Measurements from ENCODE around the gene BRINP2. TPM values are rescaled to one million over a fixed set of nuclear protein-coding genes. Genes with fewer than 3 reads are reported as not detected.
A peak's percentile ranks its signal among the peaks of the same experiment; 100 is the strongest.

The BRINP2 gene
- total RNA-seq, 2 donors from 2014 or later = 0.12 to 0.14 TPM

DNA sequence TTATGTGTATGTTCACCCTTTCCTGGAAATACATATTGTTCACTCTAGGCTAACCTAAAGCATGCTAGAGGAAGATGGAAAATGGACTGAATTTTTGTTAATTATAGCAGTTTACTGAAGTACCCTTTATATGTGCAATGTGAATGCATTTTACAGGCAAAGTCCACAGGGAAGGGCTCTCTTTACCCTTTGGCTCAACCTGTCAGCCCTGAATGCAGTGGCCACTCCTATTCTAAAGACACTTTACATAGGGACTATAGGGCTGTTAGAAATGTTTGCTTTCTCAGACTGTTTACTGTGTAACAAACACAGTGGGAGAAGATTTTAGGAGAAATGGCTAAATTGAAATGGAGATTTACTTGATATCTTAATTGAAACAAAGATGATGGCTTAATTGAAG is 78.5 kb downstream of the BRINP2 start:
- ATAC-seq (peak; percentile 99), DNase-seq (peak; percentile 26 to 30)
- intact Hi-C loops (cut with DNase I, micrococcal nuclease) = no loop called here

DNA sequence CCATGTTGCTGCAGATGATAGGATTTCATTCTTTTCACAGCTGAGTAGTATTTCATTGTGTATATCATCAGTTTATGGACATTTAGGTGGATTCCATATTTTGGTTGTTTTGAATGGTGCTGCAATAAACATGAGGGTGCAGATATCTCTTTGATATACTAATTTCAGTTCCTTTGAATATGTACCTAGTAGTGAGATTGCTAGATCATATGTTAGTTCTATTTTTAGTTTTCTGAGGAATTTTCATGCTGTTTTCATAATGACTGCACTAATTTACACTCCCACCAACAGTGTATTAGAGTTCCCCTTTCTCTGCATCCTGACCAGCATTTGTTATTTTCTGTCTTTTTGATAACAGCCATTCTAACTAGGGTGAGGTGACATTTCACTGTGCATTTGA is 82.1 kb downstream of the BRINP2 start:
- intact Hi-C loops (cut with DNase I, micrococcal nuclease) = loop anchor here in 1 of 2 donors (10.0 kb wide), 1 partner anchor 532 kb away; no protein-coding TSS in a partner anchor
- DNase-seq (no peak), ATAC-seq (no peak)

DNA sequence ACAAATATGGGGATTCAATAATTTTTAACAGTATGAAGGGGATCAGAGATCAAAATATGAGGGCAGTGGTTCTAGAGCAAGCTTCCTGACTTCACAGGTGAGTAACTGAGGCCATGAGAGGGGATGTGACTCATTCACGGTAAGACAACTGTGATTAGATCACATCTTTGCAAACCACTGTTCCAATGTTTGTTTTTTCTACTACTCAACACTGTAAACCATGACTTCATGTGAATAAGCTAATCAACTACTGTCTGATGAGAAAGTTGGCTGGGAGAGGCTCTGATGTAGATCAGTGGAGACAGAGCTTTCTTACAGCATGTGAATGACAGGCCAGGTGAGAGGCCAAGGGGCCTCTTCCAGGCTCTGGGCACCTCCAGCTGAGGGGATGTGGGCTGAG is 84.7 kb downstream of the BRINP2 start:
- ATAC-seq = peak; percentile 64

DNA sequence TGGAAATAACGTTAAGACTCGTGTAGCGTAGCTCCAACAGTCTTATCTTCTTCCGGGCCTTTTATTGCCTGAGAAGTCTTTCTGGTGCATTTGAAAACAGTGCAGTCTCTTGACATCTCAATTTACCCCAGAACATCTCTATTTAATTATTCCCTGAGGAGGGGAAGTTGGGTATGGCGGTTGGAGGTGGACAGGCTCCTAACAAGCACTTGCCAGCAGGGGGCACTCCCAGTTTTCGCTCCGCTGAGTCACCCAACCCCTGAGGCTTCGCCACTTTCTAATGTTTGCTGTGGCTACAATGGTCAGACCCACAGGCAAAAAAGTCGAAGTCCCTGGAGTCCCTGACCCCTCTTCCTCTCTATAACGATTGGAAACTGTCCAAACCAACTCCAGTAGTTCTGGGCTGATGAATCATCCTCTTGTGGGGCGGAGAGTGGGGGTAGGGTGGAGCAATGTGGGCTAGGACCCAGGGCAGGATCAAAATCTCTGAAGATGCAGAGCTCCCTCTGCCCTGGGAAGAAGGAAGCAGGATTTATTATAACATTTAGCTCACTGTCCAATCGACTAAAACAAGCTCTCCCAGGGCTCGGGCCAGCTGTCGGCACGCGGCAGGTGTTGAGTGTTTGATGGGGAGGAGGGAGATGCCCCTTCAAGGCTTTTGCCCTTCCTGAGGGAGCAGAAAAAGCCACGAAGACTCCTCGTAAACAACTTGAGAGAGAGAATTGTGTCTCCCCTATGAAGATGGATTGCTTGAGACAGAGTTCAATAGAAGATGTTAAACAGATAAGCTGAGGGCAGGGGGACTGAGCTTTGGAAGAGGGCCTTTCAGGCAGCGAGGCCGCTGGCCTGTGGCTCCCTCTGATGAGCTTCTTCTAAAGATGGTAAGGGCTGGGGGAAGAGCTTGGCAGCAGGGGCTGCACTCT is 85.7 kb downstream of the BRINP2 start:
- ATAC-seq (peak; percentile 49), DNase-seq (peak; percentile 26 to 49)
- intact Hi-C loops (cut with DNase I, micrococcal nuclease) = loop anchor here in 1 of 2 donors (10.0 kb wide), 1 partner anchor 528 kb away; no protein-coding TSS in a partner anchor

More for the DNA sequence above, 84.7 kb downstream of the BRINP2 start:
- intact Hi-C loops (cut with DNase I, micrococcal nuclease) = loop anchor here in 1 of 2 donors (10.0 kb wide), 1 partner anchor 529 kb away; no protein-coding TSS in a partner anchor
- no peak for DNase-seq

DNA sequence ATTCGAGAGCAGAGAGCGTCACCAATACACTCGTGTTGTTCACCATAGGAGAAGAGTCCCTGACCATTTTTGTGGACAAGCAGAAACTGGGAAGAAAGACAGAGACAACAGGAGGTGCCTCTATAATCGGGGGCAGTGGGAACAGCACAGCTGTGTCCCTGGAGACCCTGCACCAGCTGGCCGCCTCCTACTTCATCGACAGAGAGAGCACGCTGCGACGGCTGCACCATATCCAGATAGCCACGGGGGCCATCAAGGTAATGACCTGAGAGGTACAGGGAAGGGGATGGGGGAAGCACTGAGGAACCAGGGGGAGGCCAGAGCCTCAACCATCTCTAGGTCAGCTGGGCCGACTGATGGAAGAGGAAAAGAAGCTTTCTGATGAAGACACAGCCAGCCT is 86.4 kb downstream of the BRINP2 start:
- no peak for DNase-seq
- intact Hi-C loops (cut with DNase I, micrococcal nuclease) = loop anchor here in 1 of 2 donors (10.0 kb wide), 1 partner anchor 528 kb away; no protein-coding TSS in a partner anchor
- ATAC-seq = no peak

DNA sequence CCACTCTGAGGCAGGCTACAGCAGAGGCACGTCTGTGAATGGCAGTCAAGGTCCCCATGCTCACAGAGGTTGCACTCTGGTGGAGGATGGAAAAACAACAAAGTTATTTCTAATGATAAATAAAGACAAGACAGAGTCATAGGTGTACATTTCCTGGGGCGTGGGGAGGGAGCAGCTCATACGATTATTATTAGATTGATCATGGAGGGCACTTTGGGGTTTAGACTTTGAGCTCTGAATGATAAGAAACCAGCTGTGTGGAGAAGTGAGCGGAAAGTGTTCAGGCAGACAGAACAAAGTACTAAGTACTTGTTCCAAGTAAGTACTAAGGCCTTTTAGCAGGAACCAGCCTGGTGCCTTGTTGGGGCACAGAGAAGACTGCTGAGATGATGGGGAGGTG is 86.8 kb downstream of the BRINP2 start:
- peak; percentile 37 for ATAC-seq
- DNase-seq = no peak
- intact Hi-C loops (cut with DNase I, micrococcal nuclease) = loop anchor here in 1 of 2 donors (10.0 kb wide), 1 partner anchor 527 kb away; no protein-coding TSS in a partner anchor

DNA sequence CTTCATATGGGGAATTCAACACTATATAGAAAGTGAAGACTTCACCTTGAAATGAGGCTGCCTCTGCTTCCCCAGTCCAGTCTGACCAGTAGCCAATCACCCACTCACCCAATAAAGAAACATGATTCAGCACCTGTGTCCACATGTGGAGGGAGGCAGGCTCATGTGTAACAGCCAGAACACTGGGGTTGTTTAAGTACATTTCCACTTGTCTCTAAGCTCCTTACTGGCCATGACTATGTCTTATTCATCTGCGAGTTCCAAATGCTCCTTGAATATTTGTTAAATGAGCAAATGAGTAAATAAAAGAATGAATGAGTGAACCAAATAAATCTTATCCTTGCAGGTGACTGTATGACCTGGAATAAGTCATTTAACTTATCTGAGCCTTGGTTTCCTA is 100.1 kb downstream of the BRINP2 start:
- intact Hi-C loops (cut with DNase I, micrococcal nuclease) = no loop called here
- DNase-seq (no peak), ATAC-seq (no peak)

DNA sequence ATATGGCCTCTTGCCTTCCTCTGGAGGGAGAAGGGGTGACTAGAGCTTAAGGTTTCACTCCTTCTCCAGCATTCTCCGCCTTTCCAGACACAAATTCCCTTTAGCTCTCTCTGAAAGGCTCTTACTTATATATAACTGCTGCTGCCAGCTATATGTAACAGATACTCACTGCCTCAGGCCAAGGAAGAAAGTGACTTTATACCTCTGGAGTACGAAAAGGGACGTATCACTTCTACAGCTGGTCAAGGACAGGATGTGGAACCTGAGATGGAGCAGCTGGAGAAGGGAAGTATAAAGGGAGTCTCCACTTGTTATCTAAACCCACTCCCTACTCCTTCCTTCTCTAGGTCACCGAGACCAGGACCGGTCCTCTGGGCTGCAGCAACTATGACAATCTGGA is 102.4 kb downstream of the BRINP2 start:
- ATAC-seq = no peak
- intact Hi-C loops (cut with DNase I, micrococcal nuclease) = no loop called here
- no peak for DNase-seq

DNA sequence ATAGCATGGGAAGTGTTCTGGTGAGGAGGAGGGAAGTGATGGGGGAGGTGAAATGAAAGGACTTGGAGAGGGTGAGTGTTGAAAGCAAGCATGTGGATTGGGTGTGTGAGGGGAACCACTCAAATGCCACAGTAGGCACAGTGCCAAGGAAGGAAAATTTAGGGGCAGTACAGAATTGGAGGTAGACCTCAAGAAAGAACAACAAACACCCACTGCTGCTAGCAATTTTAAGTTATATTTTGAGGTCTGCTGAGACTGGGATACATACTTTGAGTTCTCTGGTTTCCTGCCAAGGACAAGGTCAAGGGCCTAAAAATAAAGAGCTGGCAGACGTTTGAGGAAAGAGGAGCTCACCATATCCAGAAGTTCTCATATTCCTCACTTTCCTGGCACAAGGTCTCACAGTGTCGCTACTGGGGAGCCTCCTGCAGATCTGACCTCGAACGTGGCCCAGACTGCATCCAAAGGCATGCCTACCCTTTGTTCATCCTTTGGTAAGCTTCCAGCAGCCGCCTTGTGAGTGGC is 104.0 kb downstream of the BRINP2 start:
- DNase-seq (no peak), ATAC-seq (peak; percentile 21)

DNA sequence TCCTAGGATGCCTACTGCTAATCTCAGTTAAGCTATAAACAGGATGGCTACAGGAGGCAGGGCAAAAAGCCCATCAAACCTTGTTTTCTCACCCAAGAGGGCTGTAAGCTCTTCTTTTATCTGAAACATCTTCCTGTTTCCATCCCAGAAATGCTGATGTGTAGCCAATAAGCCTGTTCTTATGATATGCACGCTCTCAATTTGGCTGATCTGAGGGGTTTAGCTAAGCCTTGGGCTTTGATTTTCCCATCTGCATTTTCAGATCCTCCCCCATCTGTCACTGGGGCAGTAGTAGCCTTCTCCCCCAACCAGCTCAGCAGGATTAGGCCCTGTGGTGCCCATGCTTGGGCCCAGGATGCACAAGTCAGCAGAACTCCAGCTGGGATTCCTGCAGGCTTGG is 105.0 kb downstream of the BRINP2 start:
- DNase-seq (no peak), ATAC-seq (no peak)
- intact Hi-C loops (cut with DNase I, micrococcal nuclease) = no loop called here

More for the DNA sequence above, 104.0 kb downstream of the BRINP2 start:
- intact Hi-C loops (cut with DNase I, micrococcal nuclease) = no loop called here

DNA sequence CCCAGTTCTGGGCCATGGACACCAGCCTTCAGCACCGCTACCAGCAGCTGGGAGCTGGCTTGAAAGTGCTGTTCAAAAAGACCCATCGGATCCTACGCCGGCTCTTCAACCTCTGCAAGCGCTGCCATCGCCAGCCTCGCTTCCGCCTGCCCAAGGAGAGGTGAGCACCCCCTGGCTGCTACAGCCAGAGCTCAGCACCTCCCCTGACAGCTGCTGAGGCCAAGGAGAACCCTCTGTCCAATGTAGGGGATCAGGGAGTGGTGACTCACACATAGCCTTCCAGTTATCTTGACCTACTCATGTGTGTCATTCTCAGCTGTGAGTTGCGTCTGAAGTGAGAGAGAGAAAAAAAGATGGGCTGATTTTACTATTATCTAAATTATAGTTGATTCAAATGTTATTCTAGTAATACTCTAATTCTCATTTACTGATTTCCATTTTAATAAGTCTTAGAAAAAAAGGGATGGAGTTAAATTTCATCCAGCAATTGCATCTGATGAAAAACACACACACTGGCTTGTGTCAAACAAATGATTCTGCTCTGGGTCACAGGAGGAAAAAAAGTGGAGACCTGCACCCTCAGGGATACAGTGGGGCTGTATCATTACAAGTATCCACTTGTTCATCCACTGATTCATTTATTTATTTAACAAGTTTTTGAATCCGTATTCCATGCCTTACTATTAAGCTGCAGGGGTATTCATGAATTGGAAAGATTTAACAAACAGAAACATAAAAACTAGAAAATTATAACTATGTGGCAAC is 108.0 kb downstream of the BRINP2 start:
- ATAC-seq (no peak), DNase-seq (no peak)
- intact Hi-C loops (cut with DNase I, micrococcal nuclease) = no loop called here

DNA sequence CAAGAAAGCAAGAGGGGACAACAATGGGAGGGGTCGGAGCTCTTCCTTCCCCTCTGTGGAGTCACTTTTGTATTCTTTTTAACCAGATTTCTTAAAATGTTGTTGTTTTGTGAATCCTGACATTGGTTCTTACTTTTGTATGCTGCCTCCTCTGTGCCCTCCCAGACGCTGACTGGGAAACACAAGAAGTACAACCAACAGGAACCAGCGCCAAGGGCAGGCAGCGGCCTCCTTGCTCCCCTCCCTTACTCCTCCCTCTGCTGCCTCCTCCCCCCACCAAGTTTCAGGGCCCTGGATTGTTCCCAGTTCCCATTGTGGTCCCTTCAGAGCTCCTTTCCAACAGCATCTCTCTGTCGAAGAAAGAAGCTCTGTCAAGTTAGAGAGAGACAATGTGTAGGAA is 111.1 kb downstream of the BRINP2 start:
- intact Hi-C loops (cut with DNase I, micrococcal nuclease) = no loop called here
- DNase-seq (no peak), ATAC-seq (no peak)

DNA sequence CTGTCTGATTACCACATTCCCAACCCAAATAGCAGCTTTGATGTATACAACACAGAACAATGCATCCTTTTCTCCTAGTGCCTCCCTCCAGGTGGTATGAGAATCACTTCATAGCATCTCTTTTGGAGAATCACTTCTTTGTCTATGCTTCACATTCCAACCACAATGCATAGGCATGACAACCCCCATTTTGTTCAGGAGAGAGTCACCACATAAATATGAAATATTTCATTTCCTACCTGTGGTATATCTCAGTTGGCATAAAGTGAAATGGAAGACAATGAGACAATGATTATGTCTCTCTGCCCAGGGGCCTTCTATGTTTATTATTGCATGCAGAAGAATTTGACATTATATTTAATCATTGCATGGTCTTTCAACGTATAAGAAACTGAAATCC is 112.2 kb downstream of the BRINP2 start:
- DNase-seq (no peak), ATAC-seq (no peak)
- intact Hi-C loops (cut with DNase I, micrococcal nuclease) = no loop called here

DNA sequence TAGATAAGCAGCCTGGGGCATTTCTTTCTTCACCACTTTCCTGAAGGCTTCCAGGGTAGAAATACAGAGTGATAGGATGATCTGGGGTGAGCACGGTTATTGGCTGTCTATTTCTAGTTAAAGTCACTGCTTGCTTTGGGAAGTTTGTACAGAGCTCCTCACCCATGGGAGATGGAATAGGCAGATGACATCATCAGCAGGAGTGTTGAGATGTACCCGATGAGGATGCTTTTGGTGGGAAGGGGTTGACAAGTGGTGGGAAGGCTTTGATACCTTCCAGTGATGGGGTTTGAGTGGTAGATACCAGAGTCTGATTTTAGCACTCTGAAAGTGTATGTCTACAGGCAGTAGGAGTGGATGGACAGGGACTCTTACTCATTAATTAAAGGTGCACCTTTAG is 112.6 kb downstream of the BRINP2 start:
- intact Hi-C loops (cut with DNase I, micrococcal nuclease) = no loop called here
- ATAC-seq = no peak
- no peak for DNase-seq

DNA sequence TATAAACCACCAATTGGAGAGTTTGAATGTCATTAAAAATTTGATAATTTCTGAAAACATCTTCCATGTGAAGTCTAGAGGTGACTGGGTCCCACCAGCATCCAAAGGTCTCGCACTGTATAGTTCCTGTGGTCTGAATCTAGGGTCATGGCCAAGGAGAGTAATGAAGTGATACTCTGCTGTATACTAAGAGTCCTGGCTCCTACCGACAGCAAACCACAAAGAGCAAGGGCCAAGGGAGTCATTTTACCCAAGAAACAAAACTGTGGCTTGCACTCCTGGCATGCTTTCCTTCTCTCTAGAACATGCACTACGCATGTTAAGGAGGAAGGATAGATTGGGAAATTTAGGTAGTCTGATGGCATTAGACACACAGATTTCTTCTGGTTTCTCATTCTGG is 115.6 kb downstream of the BRINP2 start:
- ATAC-seq = no peak
- intact Hi-C loops (cut with DNase I, micrococcal nuclease) = no loop called here
- DNase-seq = no peak

DNA sequence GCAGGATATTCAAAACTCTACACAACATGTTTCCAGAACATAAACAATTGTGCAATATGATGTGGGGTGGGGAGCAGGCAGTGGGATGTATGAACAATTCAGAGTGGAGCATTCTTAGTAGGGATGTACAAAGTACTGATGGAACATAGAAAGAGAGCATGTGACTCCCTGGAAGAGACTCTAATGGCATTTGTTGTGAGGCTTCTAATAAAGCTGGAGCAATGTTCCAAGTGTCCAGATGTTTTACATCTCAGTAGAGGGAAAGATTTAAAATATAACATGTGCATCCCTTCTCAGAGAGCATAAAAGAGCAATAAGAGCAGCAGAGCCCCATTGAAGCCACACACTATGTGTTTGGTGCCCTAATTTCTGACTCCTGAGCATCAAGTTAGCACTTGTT is 116.5 kb downstream of the BRINP2 start:
- ATAC-seq (no peak), DNase-seq (no peak)
- intact Hi-C loops (cut with DNase I, micrococcal nuclease) = no loop called here

DNA sequence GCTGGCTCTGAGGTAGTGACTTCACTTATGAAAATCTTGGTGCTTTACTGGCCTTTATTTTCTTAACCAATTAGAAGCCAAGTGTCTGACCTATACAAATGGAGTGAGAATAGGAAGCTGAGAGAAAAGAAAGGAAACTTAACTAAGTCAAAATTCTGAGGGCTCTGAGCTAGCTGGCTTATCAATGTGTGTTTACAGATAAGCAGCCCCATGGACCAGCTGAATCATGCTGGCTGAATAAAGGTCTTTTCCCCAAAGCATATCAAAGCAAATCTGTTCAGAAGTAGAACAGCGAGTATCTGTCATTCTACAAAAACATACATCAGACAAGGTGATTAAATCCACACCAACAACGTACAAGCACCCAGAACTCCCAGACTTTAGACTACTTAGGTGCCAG is 117.2 kb downstream of the BRINP2 start:
- ATAC-seq (no peak), DNase-seq (no peak)
- intact Hi-C loops (cut with DNase I, micrococcal nuclease) = no loop called here

DNA sequence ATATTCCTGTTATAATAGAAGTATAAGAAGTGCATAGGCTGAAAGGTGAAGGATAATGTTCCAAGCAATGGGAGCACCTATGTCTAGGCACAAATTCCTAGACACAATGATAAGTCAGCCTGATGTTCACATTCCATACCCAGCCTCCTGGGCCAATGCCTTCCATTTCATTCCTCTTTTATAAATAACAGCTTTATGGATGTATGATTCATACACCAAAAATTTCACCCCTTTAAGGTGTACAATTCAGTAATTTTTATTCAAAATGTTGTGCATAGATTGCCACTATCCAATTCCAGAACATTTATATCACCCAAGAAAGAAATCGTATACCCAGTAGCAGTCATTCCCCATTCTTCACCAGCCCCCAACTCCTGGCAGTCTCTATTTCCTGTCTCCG is 118.8 kb downstream of the BRINP2 start:
- ATAC-seq (no peak), DNase-seq (no peak)
- intact Hi-C loops (cut with DNase I, micrococcal nuclease) = no loop called here

DNA sequence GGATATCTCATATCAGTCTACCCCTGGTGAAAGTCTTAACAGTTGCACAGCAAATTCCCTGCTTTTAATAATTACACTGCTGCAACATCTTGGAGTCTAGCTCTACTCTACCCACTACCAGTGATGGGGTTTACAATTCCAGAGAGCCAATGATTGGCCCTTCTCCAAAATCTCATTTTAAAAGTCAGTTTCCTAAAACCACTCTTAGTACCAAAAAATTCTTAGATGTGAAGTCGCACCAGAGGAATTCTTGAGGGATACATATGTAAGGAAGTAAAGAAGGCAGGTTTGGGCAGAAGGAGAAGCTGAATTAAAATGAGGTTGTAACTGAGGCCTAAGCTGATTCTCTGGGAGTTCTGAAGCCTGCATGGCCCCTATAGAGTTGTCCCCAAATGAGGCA is 129.7 kb downstream of the BRINP2 start:
- intact Hi-C loops (cut with DNase I, micrococcal nuclease) = no loop called here
- DNase-seq (no peak), ATAC-seq (no peak)
